Effector memory CD8-positive, alpha-beta T cell (primary cell): ENCODE data around the gene C1S.

Experiments used
- ATAC-seq: fragments of 150-1000 bp; cut with Tn5 transposase; replicated peaks from 2 replicates; pipeline ENCODE4 v1.10.0; 2021; ENCODE audit warnings: mild to moderate bottlenecking, moderate library complexity
- DNase-seq, 3 experiments: peaks; one replicate each; pipeline ENCODE4 v3.0.0; 2021
- H3K27ac Mint-ChIP-seq, 2 donors: one replicate each; pipeline ENCODE4 v1.8.0; 2022; ENCODE audit warnings: mild to moderate bottlenecking in 2 of 2, mixed read lengths in 2 of 2, moderate library complexity in 2 of 2
- H3K27me3 Mint-ChIP-seq, 2 donors: one replicate each; pipeline ENCODE4 v1.8.0; 2022; ENCODE audit warnings: mixed read lengths in 2 of 2
- H3K36me3 Mint-ChIP-seq: one replicate; pipeline ENCODE4 v1.8.0; 2022; ENCODE audit warnings: mild to moderate bottlenecking, moderate library complexity, mixed read lengths; ENCODE audit not compliant: insufficient read depth
- H3K4me1 Mint-ChIP-seq, 2 donors: one replicate each; pipeline ENCODE4 v1.8.0; 2022; ENCODE audit warnings: low read depth in 2 of 2, mixed read lengths in 2 of 2
- H3K4me3 Mint-ChIP-seq, 2 donors: one replicate each; pipeline ENCODE4 v1.8.0; 2022; ENCODE audit warnings: mild to moderate bottlenecking in 2 of 2, mixed read lengths in 2 of 2, moderate library complexity in 2 of 2
- H3K9me3 Mint-ChIP-seq, 2 donors: one replicate each; pipeline ENCODE4 v1.8.0; 2022; ENCODE audit warnings: mixed read lengths in 2 of 2

C1S gene

DNA sequence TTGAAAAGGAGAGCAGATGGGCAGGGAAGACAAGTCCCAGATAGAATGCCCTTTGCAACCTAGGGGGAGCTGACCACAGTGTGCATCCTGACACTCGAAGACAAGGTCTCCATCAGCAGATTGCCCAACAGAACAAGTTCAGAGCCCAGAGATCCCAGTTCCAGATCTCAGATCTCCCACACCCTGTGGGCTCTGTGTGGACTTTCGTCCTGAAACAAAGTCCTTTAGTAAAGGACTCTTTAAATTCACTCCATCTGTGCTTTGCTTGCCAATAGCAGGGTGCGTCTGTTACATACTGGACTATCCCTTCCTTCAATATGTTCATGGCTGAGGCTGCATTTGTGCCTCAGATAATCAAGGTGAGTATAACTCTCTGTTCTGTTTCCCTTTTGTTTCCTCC, 57.2 kb downstream of the C1S start:
- Mint-ChIP-seq H3K4me3 (no peak overlapping the region), H3K36me3 (peaks cover 8% of the 10 kb centered on the region), H3K4me1 (peaks cover 5 to 8% of the 10 kb centered on the region in 2 donors), H3K9me3 (no peaks in the 10 kb centered on the region), H3K27ac (no peak overlapping the region), H3K27me3 (no peaks in the 10 kb centered on the region)
- DNase-seq (no peak), ATAC-seq (no peak)

DNA sequence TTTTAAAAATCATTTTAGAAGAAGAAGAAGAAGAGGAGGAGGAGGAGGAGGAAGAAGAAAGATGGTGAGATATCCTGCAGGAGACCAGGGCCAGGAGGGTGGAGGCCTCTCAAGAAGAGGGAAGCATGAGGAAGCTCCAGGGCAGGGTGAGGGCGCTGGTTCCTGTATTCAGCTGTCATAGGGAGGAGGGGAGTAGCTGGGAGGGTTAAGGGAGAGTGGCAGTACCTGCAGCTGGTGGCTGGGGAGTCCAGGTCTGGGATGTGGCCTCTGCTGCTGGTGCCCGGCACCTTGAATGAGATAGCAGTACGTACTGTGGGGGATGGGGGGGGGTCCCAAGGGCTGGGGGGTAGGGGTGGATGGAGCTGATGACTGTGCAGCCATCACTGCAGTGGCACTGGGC, 58.4 kb downstream of the C1S start:
- peaks cover 8% of the 10 kb centered on the region for H3K36me3 Mint-ChIP-seq
- H3K4me1 Mint-ChIP-seq, result peaks cover 0 to 5% of the 10 kb centered on the region in 2 donors
- H3K9me3 Mint-ChIP-seq, result no peaks in the 10 kb centered on the region
- DNase-seq (no peak), ATAC-seq (no peak)
- no peak overlapping the region for H3K27ac Mint-ChIP-seq
- no peak overlapping the region for H3K4me3 Mint-ChIP-seq
- no peaks in the 10 kb centered on the region for H3K27me3 Mint-ChIP-seq

GRCh38 chr12:7120166-7120565, 59.6 kb downstream of the C1S start:
- H3K9me3 Mint-ChIP-seq, result no peaks in the 10 kb centered on the region
- H3K4me3 Mint-ChIP-seq, result no peak overlapping the region
- no peak for DNase-seq
- no peak overlapping the region for H3K27ac Mint-ChIP-seq
- peaks cover 0 to 1% of the 10 kb centered on the region in 2 donors for H3K4me1 Mint-ChIP-seq
- ATAC-seq, result no peak
- no peaks in the 10 kb centered on the region for H3K27me3 Mint-ChIP-seq
- H3K36me3 Mint-ChIP-seq, result peaks cover 11% of the 10 kb centered on the region
